Naive thymus-derived CD8-positive, alpha-beta T cell (primary cell): Measurements from ENCODE around the gene CXXC5. TPM values are rescaled to one million over a fixed set of nuclear protein-coding genes. Genes with fewer than 3 reads are reported as not detected.
"Not testable (repeated sequence)": the region's sequence is repeated elsewhere in the genome, so short reads cannot be mapped to it uniquely, and the experiment has no call there.

Source experiments
- ATAC-seq, 2 donors: fragments of 150-1000 bp; cut with Tn5 transposase in 1 of 2; sonication (Bioruptor Pico), chemical (Tn5 transposase) in 1 of 2; 1 replicate in 1 of 2; 2 replicates in 1 of 2; pipeline ENCODE4 v1.10.0; 2021; ENCODE audit warnings: mild to moderate bottlenecking in 2 of 2, moderate library complexity in 2 of 2
- POLR2A ChIA-PET: fragments of 350-600 bp; sonication (Branson Sonifier 250); formaldehyde crosslinking; loops from one replicate; lab custom pipeline; 2021; ENCODE audit warnings: antibody characterized with exemption; lab: Charles Lee
- DNase-seq, 10 donors: peaks; one replicate each; pipeline versions ENCODE4 v3.0.0 to v3.0.0-alpha.2; 2020 to 2022
- H3K27ac Mint-ChIP-seq, 10 donors: one replicate each; pipeline ENCODE4 v1.8.0; 2020 to 2022; ENCODE audit warnings: mild to moderate bottlenecking in 10 of 10, mixed read lengths in 10 of 10, moderate library complexity in 4 of 10, inconsistent platforms in 1 of 10
- H3K27me3 Mint-ChIP-seq, 5 donors: one replicate each; pipeline ENCODE4 v1.8.0; 2021 to 2022; ENCODE audit warnings: mixed read lengths in 5 of 5
- H3K36me3 Mint-ChIP-seq, 3 donors: one replicate each; pipeline ENCODE4 v1.8.0; 2020 to 2022; ENCODE audit warnings: mixed read lengths in 3 of 3, mild to moderate bottlenecking in 2 of 3, inconsistent platforms in 1 of 3
- H3K4me1 Mint-ChIP-seq, 4 donors: one replicate each; pipeline ENCODE4 v1.8.0; 2021 to 2022; ENCODE audit warnings: mixed read lengths in 4 of 4
- H3K4me3 Mint-ChIP-seq, 10 donors: one replicate each; pipeline ENCODE4 v1.8.0; 2020 to 2022; ENCODE audit warnings: mild to moderate bottlenecking in 10 of 10, mixed read lengths in 10 of 10, moderate library complexity in 6 of 10, inconsistent platforms in 1 of 10
- H3K9me3 Mint-ChIP-seq, 9 donors: one replicate each; pipeline ENCODE4 v1.8.0; 2020 to 2022; ENCODE audit warnings: mixed read lengths in 9 of 9, mild to moderate bottlenecking in 3 of 9, inconsistent platforms in 1 of 9, moderate library complexity in 1 of 9
- polyA plus RNA-seq, 3 donors: library from polyadenylated mRNA; unstranded; fragments of 300-500 nt; fragmentation: Illumina TruSeq; gene quantifications; one replicate each; pipeline ENCODE4 v1.2.3, GENCODE V29; 2021
- total RNA-seq, 8 experiments: library from RNA in 2 of 8; stranded (reverse) in 2 of 8; gene quantifications; one replicate each; pipeline ENCODE4 v1.2.3 and lab custom pipeline; 2021 to 2026

The CXXC5 gene
- total and polyA plus RNA-seq, 5 experiments from 2014 or later = 2.6 to 24.6 (median 6.8) TPM

- H3K4me1 Mint-ChIP-seq = peaks cover 21 to 58% (median 49%) of the 10 kb centered on the region in 4 donors
- peak overlapping the region in 1 of 10 donors; percentile 1 for H3K4me3 Mint-ChIP-seq
- DNase-seq (no peak), ATAC-seq (no peak)
- H3K9me3 Mint-ChIP-seq = no peaks in the 10 kb centered on the region
- peaks cover 0 to 7% (median 0%) of the 10 kb centered on the region in 5 donors for H3K27me3 Mint-ChIP-seq
- peak overlapping the region in 8 of 10 donors; percentile 29 to 79 (median 62) for H3K27ac Mint-ChIP-seq
- POLR2A ChIA-PET = interaction anchor here (1.2 kb wide), 1 partner anchor 10 kb away, joined by 4 read pairs; no protein-coding TSS in a partner anchor
- H3K36me3 Mint-ChIP-seq = no peaks in the 10 kb centered on the region
Measured at GRCh38 chr5:139705655-139706587, 57.8 kb downstream of the CXXC5 start.

GRCh38 chr5:139707445-139708003 lies 59.4 kb downstream of the CXXC5 start:
- Mint-ChIP-seq H3K4me3 (peak overlapping the region in 1 of 10 donors; percentile 26), H3K27ac (peak overlapping the region; percentile 2 to 90 (median 76)), H3K27me3 (peaks cover 0 to 2% (median 0%) of the 10 kb centered on the region in 5 donors), H3K9me3 (no peaks in the 10 kb centered on the region), H3K36me3 (no peaks in the 10 kb centered on the region), H3K4me1 (peaks cover 17 to 51% (median 43%) of the 10 kb centered on the region in 4 donors)
- ATAC-seq (no peak), DNase-seq (no peak)
- POLR2A ChIA-PET = no interaction called here

GRCh38 chr5:139708434-139708861 lies 60.3 kb downstream of the CXXC5 start:
- H3K27me3 Mint-ChIP-seq = no peaks in the 10 kb centered on the region
- no peaks in the 10 kb centered on the region for H3K9me3 Mint-ChIP-seq
- ATAC-seq (no peak), DNase-seq (no peak)
- H3K4me1 Mint-ChIP-seq = peaks cover 17 to 52% (median 50%) of the 10 kb centered on the region in 4 donors
- H3K36me3 Mint-ChIP-seq = no peaks in the 10 kb centered on the region
- POLR2A ChIA-PET = interaction anchor here (0.9 to 3.8 kb wide), 5 partner anchors 9 to 72 kb away, joined by 3 to 39 read pairs (median 6); partner anchors contain the start of gene CXXC5
- H3K4me3 Mint-ChIP-seq = peak overlapping the region; percentile 60 to 81 (median 74)
- H3K27ac Mint-ChIP-seq = peak overlapping the region; percentile 2 to 93 (median 80)

GRCh38 chr5:139708877-139709581 lies 60.9 kb downstream of the CXXC5 start:
- no peaks in the 10 kb centered on the region for H3K27me3 Mint-ChIP-seq
- peak overlapping the region in 9 of 10 donors; percentile 25 to 93 (median 80) for H3K27ac Mint-ChIP-seq
- peak overlapping the region; percentile 65 to 84 (median 75) for H3K4me3 Mint-ChIP-seq
- ATAC-seq = no peak
- POLR2A ChIA-PET = interaction anchor here (0.9 to 3.8 kb wide), 5 partner anchors 9 to 72 kb away, joined by 3 to 39 read pairs (median 6); partner anchors contain the start of gene CXXC5
- H3K9me3 Mint-ChIP-seq = no peaks in the 10 kb centered on the region
- H3K4me1 Mint-ChIP-seq = peaks cover 17 to 53% (median 51%) of the 10 kb centered on the region in 4 donors
- peak in 1 of 10 donors; percentile 24 for DNase-seq
- no peaks in the 10 kb centered on the region for H3K36me3 Mint-ChIP-seq

GRCh38 chr5:139709582-139710318 lies 61.6 kb downstream of the CXXC5 start:
- Mint-ChIP-seq H3K9me3 (no peaks in the 10 kb centered on the region), H3K27me3 (no peaks in the 10 kb centered on the region), H3K27ac (peak overlapping the region; percentile 53 to 96 (median 92)), H3K4me3 (peak overlapping the region; percentile 71 to 87 (median 80)), H3K36me3 (no peaks in the 10 kb centered on the region), H3K4me1 (peaks cover 17 to 55% (median 52%) of the 10 kb centered on the region in 4 donors)
- POLR2A ChIA-PET = interaction anchor here (0.5 to 3.8 kb wide), 11 partner anchors 10 to 301 kb away, joined by 3 to 39 read pairs (median 6); partner anchors contain the start of genes CXXC5 and UBE2D2
- ATAC-seq = peak; percentile 14 to 15
- peak; percentile 26 to 77 (median 44) for DNase-seq

GRCh38 chr5:139710319-139711066 lies 62.3 kb downstream of the CXXC5 start:
- peak; percentile 44 to 88 (median 77) for DNase-seq
- peak; percentile 69 to 73 for ATAC-seq
- no peaks in the 10 kb centered on the region for H3K36me3 Mint-ChIP-seq
- H3K4me3 Mint-ChIP-seq = peak overlapping the region; percentile 72 to 87 (median 80)
- H3K27me3 Mint-ChIP-seq = no peaks in the 10 kb centered on the region
- H3K4me1 Mint-ChIP-seq = peaks cover 15 to 52% (median 46%) of the 10 kb centered on the region in 4 donors
- POLR2A ChIA-PET = interaction anchor here (0.5 to 3.8 kb wide), 18 partner anchors 9 to 305 kb away, joined by 3 to 39 read pairs (median 4); partner anchors contain the start of genes CXXC5, STING1 and UBE2D2
- H3K9me3 Mint-ChIP-seq = no peaks in the 10 kb centered on the region
- H3K27ac Mint-ChIP-seq = peak overlapping the region; percentile 53 to 96 (median 92)

- peaks cover 14 to 45% (median 39%) of the 10 kb centered on the region in 4 donors for H3K4me1 Mint-ChIP-seq
- H3K27ac Mint-ChIP-seq = peak overlapping the region in 8 of 10 donors; percentile 65 to 96 (median 89)
- H3K4me3 Mint-ChIP-seq = peak overlapping the region; percentile 72 to 87 (median 75)
- ATAC-seq (peak; percentile 54 to 65), DNase-seq (peak; percentile 28 to 77 (median 64))
- H3K27me3 Mint-ChIP-seq = no peaks in the 10 kb centered on the region
- POLR2A ChIA-PET = interaction anchor here (0.5 to 3.8 kb wide), 14 partner anchors 11 to 306 kb away, joined by 3 to 39 read pairs (median 4); partner anchors contain the start of genes STING1 and UBE2D2
- H3K36me3 Mint-ChIP-seq = no peaks in the 10 kb centered on the region
- H3K9me3 Mint-ChIP-seq = no peaks in the 10 kb centered on the region
Measured at GRCh38 chr5:139711067-139711905, 63.1 kb downstream of the CXXC5 start.

- DNase-seq = no peak
- H3K4me1 Mint-ChIP-seq = peaks cover 14 to 41% (median 36%) of the 10 kb centered on the region in 4 donors
- H3K36me3 Mint-ChIP-seq = no peaks in the 10 kb centered on the region
- H3K27me3 Mint-ChIP-seq = no peaks in the 10 kb centered on the region
- peak overlapping the region in 5 of 10 donors; percentile 53 to 94 (median 59) for H3K27ac Mint-ChIP-seq
- ATAC-seq = no peak
- POLR2A ChIA-PET = interaction anchor here (0.5 to 3.8 kb wide), 3 partner anchors 75 to 151 kb away, joined by 5 to 39 read pairs (median 10); partner anchors contain the start of gene UBE2D2
- H3K9me3 Mint-ChIP-seq = peaks cover 0 to 2% (median 0%) of the 10 kb centered on the region in 9 donors
- peak overlapping the region; percentile 72 to 84 (median 75) for H3K4me3 Mint-ChIP-seq
Measured at GRCh38 chr5:139711906-139712224, 63.7 kb downstream of the CXXC5 start.

GRCh38 chr5:139712412-139712811 lies 64.3 kb downstream of the CXXC5 start:
- POLR2A ChIA-PET = interaction anchor here (3.8 kb wide), 1 partner anchor 76 kb away, joined by 39 read pairs; no protein-coding TSS in a partner anchor
- Mint-ChIP-seq H3K27me3 (no peaks in the 10 kb centered on the region), H3K36me3 (peaks cover 0 to under 1% (median 0%) of the 10 kb centered on the region in 3 donors), H3K9me3 (peaks cover 0 to 3% (median 0%) of the 10 kb centered on the region in 9 donors), H3K4me1 (peaks cover 14 to 36% (median 32%) of the 10 kb centered on the region in 4 donors), H3K27ac (peak overlapping the region in 5 of 10 donors; percentile 12 to 53 (median 25)), H3K4me3 (peak overlapping the region in 5 of 10 donors; percentile 26 to 48 (median 36))
- DNase-seq (no peak), ATAC-seq (no peak)

GRCh38 chr5:139713898-139714297 lies 65.7 kb downstream of the CXXC5 start:
- H3K9me3 Mint-ChIP-seq, POLR2A ChIA-PET, H3K27ac Mint-ChIP-seq, H3K27me3 Mint-ChIP-seq, ATAC-seq, DNase-seq: not testable (repeated sequence)
- Mint-ChIP-seq H3K4me1 (peaks cover 7 to 22% (median 17%) of the 10 kb centered on the region in 4 donors), H3K4me3 (peak overlapping the region in 1 of 10 donors; percentile 15), H3K36me3 (peaks cover 5 to 13% (median 6%) of the 10 kb centered on the region in 3 donors)
